Amniotic epithelial cell (primary cell): ENCODE measurements around the gene ZBP1.

Experiments used
- DNase-seq: peaks from one replicate; pipeline ENCODE4 v3.0.0-alpha.2; 2010; ENCODE audit warnings: low read depth

Gene ZBP1

DNA sequence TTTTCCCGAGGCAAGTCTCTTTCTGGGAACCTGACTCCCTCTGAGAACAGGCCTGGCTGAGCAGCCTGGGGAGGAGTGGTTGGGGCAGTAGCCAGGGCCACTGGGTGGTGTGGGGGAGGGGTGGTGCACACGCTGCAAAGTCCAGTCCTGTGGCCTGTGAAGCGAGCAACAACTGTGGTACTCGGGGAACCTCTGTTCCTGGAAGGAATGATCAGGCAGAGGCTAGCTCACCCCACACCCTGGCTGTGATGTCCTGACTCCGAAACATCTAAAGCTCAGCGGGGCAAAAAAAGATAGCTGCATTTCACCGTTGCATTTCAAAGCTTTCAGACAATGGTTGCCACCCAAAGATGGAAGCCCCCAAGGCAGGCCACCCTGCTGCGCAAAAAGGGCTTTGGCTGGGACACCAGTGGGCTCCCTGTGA lies 33.8 kb downstream of the ZBP1 start:
- DNase-seq = no peak

GRCh38 chr20:57585466-57586213 lies 34.6 kb downstream of the ZBP1 start:
- no peak for DNase-seq

DNA sequence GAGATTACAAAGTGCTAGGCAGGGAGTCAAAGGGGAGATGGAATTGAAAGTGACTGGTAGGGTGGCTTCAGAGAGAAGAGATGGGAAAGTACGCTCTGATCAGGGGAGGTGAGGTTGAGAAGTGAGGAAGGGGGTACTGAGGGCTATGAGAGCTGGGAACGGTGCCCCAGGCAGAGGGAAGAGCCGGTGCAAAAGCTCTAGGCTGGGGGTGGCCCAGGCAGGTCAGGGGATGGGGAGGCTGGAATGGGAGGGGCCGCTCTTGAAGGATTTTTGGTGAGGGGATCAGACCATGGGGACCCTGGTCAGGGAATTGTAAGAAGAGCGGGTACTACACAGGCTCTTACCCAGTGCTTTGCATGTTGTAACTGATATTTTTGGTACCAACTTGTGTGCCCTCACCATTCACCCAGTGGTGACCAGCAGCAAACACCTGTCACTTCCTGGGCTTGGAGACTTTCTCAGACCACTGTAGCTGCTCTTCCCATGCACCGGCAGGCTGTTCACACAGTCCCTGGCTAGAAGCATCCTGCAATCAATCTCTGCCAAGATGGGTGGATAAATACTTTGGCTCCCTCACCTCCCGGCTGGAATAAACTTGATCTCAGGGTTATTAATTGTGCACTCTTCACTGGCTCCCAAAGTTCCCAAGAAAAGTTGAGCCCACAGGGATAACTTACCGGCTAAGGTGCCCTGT lies 35.3 kb downstream of the ZBP1 start:
- DNase-seq = no peak

- DNase-seq = no peak
Observed at GRCh38 chr20:57583289-57584257, 36.7 kb downstream of the ZBP1 start.

GRCh38 chr20:57582432-57583288 lies 37.6 kb downstream of the ZBP1 start:
- peak; percentile 77 for DNase-seq

DNA sequence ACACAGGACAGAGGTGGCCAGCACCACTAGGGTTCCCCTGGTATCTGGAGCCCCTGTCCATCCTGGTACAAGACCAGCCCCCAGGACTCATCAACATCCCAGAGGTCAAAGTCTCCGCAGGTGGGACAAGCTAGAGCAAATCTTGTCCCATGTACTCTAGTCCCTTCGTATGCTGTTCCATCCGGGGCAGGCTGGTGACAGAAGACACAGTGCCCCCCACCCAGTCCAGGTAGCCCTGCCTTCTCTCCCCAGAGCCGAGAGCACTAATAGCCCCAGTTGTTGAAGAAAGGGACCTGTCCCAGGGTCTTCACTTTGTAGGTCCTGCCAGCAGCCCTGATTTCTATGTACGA lies 38.2 kb downstream of the ZBP1 start:
- DNase-seq = no peak

DNA sequence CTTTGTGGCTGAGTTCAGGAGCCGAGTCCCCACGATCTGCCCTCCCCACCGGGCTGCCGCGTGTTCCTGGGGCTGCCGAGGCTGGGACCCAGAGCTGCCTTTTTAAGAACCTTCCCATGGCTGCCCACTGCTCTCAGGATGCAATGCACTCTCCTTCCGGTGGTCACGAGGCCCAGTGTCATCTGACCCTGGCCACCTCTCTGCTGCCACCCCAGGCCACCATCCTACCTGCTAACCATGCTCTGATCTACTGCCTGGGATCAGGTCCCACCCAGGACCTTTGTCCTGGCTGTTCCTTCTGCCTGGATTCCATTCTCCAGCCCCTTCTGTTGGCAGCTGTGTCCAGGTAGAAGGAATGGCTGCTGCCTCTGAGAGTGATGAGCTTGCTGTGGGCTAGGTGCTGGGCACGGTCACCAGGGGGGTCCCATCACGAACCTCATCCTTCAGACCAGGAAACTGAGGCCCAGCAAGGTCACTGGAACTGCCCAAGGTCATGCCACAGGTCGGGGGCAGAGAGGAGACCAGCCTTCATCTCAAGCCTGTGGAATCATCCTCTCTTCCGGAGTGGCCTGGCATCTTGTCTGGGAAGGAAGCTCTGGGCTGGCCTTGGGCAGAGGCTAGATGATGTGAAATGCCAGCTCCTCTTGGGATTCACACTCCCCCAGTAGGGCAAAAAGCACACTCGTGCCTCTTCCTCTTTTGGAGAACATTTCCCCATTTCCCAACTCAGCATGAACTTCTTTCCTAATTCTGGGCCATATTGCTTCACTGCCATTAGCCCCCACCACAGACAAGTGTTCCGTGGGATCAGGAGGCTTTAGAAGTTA lies 38.8 kb downstream of the ZBP1 start:
- DNase-seq = peak; percentile 11

DNA sequence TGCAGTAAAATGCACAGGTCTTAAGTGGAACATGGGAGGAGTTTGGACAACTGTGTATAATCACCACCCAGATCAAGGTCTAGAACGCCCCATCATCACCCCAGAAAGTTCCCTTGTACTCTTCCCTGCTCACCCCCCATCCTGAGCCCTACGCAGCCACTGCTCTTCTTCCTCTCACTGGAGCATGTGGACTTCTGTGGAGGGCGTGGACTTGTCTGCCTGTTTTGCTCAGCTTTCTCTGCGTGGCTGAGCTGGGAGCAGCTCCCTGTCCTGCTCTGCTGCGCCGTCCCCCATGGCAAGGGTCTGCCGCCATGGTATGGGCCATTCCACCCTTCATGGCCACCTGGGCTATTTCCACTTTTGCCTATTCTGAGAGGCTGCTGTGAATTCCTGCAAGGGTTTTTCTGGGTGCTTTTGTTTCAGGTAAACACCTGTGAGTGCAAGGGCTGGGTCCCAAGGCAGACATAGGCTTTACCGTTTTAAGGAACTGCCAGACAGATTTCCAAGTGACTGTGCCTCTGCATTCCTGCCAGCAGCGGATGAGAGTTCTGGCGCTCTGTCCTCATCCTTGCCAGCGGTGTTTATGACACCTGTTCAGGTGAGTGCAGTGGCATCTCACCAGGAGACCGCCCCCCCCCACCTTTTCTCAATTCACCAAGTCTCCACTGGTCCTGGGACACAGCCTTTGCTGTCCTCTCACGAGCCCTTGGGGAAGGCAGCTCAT lies 39.6 kb downstream of the ZBP1 start:
- DNase-seq = no peak

DNA sequence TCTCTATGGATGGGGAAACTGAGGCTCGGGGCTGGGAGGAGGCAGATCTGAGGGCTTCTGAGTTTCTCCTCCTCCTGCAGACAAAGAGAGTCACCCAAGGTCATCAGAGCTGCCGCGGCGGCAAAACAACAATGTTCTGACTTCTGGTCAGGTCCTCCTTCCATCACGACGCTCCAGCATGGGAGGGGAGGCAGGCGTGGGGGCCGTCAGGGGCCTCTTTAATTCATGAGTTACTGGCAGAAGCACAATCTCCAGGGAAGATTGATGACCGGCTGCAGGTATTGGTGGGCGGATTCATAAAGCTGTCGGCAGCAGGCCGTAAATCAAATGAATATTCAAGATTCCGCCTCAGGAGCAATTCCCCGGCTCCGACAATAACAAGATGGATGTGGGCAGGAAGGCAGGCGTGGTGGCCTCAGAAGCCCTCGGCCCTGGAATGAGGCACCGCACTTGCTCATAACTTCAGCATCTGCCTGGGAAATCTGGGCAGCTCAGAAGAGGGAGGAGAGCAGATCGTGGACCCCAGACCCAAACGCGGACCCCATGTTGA lies 40.3 kb downstream of the ZBP1 start:
- DNase-seq = peak; percentile 62

GRCh38 chr20:57579331-57579897 lies 40.8 kb downstream of the ZBP1 start:
- DNase-seq = no peak

- DNase-seq = no peak
Observed at GRCh38 chr20:57578476-57579165, 41.6 kb downstream of the ZBP1 start.

DNA sequence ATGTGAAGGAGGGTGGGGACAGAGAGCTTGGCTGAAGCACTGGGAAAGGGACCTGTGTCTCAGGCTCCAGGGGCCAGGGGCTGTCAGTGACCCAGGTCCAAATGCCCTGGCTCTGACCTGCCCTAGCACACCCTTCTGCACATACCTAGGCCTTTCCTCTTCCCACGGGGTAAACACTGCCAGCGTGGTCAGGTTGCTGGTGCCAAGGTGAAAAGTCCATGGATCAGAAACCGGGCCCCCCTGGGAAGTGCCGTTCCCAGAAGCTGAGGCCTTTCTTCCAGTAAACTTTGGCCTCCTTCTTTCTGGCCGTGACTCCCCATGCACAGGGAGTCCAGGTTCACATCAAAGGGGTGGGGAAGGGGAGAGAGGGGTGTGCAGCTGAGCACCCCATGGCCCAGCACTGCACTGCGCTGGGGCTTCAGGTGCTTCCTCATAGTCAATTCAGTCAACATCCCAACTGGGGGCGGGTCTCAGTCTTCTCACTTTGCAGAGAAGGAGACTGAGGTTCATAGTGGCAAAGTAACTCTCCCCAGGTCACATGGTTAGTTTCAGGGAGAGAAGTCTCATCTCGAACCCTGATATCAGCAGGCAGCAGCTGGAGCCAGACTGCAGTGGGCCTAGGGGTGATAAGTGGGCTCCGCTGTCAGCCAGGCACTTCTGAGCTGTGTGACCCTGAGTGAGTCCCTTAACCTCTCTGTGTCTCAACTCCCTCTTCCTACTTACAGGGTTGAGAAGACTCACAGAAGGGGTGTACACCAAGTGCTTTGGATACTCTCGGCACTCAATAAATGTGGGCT lies 42.3 kb downstream of the ZBP1 start:
- no peak for DNase-seq

DNA sequence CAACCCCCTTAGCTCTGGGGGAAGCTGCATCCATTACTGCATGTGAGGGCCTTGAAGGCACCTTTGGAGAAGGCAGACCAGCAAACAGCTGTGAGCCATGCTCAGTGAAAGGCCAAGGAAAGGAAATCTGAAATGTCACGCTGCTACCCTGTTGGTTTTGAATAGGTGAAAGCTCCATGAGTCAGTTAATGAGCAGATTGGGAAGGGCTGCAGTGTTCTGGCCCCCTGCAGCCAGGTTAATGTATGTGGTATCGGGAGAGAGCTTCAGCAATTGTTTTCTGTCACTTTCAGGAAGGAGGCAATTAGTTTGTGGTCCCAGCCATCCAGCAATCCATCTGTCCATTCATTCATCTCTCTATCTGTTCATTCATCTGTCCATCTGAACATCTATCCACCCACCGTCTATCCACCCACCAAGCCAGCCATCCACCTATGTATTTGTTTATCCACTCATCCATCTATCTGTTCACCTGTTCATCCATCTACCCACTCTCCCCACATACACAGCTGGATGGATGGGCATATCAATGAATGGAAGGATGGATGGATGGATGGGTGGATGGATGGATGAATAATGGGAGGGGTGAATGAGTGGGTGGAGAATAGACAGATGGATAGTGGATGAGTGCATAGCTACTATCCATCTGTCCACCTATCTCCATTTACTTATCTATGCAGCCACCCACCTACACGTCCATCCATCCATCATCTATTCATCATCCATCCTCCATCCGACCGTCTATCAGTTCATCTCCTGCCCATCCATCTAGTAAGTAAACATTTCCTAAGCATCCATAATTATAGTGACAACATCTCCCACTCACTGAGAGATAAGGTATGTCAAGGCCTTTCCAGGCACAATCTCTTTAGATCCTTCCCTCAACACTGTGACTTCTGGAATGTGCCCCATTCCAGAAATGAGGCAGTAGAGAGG lies 43.3 kb downstream of the ZBP1 start:
- DNase-seq = no peak

- no peak for DNase-seq
Observed at GRCh38 chr20:57576002-57576401, 44.2 kb downstream of the ZBP1 start.

- no peak for DNase-seq
Observed at GRCh38 chr20:57574954-57575353, 45.3 kb downstream of the ZBP1 start.

- DNase-seq = no peak
Observed at GRCh38 chr20:57573894-57574293, 46.3 kb downstream of the ZBP1 start.

- DNase-seq = no peak
Observed at GRCh38 chr20:57573242-57573641, 47.0 kb downstream of the ZBP1 start.
